Activated CD4-positive, alpha-beta T cell treated with anti-CD3 and anti-CD28 coated beads for 1 hour (primary cell): ENCODE data around the gene SCG5.
"Not testable (repeated sequence)": the region's sequence is repeated elsewhere in the genome, so short reads cannot be mapped to it uniquely, and the experiment has no call there.

Experiments used
- DNase-seq: peaks from one replicate; pipeline ENCODE4 v3.0.0-alpha.2; 2020

SCG5 gene, protein sequence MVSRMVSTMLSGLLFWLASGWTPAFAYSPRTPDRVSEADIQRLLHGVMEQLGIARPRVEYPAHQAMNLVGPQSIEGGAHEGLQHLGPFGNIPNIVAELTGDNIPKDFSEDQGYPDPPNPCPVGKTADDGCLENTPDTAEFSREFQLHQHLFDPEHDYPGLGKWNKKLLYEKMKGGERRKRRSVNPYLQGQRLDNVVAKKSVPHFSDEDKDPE

GRCh38 chr15:32641517-32642059 is at the start of gene SCG5:
TSS of gene SCG5 (plus strand) at chr15:32641710. CDS start at chr15:32643593, 1,883 bp downstream.
- DNase-seq = no peak

DNA sequence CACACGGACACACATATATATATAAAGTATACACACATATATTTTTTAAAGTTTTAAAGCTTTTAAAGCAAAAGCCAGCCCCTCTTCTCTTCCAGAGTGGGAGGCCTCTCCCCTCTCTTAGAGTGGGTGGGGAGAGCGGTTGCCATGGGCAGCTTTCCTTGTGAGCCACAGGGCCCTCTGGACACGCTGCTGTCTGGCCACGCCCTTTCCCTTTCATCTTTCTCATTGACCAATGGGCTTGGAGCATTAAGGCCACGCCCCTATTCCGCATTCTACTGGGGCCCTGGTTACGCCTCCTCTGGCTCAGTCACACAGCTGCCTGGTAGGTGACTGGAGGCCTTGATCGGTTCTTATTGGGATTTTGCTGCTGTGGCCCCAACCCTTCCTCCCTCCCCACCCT is 48.4 kb upstream of the SCG5 start, which contains the start of gene GOLGA8N:
Gene GOLGA8N, plus strand, starts transcription at position 306 of the 400 bp plus-strand sequence.
- DNase-seq = not testable (repeated sequence)

DNA sequence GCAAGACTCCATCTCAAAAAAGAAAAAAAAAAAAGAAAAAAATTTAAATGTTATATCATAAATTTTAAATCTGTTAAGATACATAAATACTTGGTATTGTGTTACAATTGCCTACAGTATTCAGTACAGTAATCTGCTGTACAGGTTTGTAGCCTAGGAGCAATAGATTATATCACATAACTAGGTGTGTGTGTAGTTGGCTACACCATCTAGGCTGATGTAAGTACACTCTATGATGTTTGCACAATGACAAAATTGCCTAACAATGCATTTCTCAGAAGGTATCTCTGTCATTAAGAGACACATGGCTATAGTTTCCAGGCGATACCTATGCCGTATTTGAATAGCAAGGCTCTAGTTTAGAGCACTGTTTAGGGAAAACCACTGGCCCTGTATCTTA is 32.0 kb upstream of the SCG5 start:
- not testable (repeated sequence) for DNase-seq

GRCh38 chr15:32610719-32611118 is 30.8 kb upstream of the SCG5 start:
- not testable (repeated sequence) for DNase-seq

GRCh38 chr15:32614712-32615050 is 26.8 kb upstream of the SCG5 start:
- not testable (repeated sequence) for DNase-seq

DNA sequence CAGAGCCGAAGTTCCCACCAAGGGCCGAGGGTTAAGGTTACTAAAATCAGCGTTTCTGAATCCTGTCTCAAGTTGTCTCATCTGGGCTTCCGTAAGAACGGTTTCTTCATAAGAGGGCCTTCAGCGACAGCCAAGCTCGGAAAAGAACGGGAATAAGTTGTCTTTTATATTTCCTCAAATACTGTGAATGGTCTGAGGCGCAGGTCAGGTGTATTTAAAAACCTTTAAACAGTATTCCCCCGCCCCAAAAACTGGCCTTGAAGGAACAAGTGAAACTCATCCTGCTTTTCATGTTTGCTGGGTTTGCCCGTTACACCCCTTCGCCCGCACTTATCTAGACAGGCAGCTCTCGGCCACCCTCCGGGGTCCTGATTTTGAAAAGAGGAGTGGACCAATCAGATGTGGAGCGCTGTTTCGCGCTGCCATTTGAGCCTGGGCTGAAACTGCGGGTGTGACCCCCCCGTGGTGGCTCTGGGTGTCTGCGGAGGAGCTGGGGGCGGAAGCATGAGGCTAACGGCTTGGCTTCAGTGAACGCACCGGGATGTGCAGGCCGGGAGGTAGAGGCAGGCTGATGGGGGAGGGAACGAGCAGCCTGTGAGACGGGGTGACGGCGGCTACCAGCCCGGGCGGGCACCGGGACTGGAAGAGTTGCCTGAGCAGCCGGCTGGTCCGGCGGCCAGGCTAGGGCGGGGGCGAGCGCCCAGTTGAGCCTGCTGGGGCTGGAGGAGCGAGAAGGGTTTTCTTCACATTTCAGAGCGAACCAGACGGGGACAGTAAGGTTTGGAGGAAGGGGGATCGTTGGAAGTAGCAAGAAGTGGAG is 26.2 kb upstream of the SCG5 start, which contains the start of gene ARHGAP11A:
Gene ARHGAP11A, plus strand, starts transcription at position 454 of the 820 bp plus-strand sequence. CDS start 708 bp downstream, outside the sequence.
- DNase-seq = peak; percentile 71

DNA sequence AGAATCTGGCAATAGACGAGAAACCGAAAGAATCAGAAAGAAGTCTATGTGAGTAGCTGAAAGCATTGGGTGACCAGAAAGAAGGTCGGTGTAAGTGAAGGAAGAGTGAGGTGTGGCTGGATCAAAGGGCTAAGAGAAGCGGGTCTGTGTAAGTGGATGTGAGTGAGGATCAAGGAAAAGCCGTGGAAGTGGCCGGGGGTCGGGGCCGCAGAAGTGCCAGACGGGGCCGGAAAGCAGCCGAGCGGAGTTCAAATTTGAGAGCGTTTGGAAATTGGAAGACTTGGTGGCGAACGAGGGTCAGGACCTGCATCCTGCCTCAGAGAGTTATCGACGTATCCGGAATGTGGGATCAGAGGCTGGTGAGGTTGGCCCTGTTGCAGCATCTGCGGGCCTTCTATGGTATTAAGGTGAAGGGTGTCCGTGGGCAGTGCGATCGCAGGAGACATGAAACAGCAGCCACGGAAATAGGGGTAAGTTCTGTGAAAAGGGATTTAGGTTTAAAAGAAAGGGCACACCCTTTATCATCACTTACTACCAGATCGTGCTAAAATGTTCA is 25.6 kb upstream of the SCG5 start:
- not testable (repeated sequence) for DNase-seq

GRCh38 chr15:32636410-32636809 is 5.1 kb upstream of the SCG5 start:
- no peak for DNase-seq

- DNase-seq = no peak
These were observed 4.5 kb upstream of the SCG5 start for GRCh38 chr15:32636908-32637567.

GRCh38 chr15:32637704-32638103 is 3.8 kb upstream of the SCG5 start:
- DNase-seq = no peak

DNA sequence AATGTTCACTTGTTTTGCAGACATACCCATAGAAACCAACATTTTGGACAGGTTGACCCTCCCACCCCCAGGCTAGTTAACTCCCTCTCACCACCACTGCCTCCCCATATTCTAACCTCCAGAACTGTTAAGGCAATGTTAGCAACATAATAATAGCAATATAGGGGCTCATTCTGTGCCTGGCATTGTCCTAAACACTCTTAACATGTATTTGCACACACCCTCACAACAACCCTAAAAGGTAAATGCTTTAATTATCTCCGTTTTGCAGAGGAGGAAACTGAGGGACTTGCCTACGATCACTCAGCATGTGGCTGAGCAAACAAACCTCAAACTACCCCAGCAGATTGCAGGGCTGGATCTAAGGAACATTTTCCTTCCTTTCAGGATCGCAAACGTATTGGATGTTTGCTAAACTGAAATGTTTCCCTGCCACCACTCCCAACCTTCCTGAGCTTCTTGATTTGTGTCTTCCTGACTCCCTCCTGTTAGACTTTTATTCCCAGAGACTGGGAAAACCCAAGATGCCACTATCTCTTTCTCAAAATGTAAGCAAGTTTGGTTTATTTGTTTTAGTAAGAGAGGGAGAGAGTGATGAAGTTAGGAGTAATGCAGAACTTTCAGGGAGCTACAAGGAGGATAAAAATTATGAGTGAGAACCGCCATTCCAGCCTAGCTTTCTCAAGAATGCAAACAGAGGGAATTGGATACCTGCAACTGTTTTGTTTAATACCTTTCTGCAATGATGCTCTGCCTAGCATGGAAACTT is 1.3 kb downstream of the SCG5 start:
- DNase-seq = no peak

DNA sequence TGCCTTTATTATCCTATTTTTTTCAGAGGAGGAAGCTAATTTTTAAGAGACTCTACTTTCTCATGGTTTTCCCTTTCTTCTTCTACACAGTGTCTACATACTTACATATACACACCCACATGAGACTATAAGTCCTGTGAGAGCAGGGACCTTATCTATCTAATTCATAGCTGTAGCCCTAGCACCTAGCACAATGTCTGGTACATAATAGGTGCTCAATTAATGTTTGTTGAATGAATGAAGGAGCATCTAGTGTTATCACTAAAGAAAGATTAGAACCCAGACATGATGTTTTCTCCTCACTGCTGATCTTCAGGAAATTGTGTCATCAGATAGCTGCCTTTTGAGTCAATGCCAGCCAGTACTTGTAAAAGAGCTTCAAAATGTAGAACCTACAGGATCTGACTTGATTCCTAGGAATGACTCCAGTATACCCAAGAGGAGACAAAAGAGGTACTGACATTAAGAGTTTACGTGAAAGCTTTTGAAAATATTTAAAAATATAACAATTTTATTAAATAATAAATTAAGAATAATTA is 2.5 kb downstream of the SCG5 start:
- DNase-seq = no peak

DNA sequence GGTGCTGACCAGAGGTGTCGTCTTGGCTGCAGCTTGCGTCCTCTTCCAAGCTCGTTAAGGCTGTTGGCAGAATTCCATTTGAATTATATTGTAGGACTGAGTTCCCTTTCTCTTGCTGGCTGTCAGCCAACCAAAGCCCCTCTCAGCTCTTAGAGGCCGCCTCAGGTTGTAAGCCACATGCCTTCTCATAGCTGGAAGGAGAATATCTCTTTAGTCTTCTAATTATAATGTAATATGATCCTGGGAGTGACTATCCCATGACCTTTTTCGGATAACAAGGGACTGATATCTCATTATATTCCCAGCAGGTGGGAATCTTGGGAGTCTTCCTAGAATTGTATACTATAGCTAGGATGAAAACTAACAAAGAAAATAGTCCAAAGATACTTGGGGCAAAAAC is 4.8 kb downstream of the SCG5 start:
- no peak for DNase-seq

GRCh38 chr15:32649342-32649741 is 7.8 kb downstream of the SCG5 start:
- DNase-seq = no peak

- no peak for DNase-seq
These were observed 9.8 kb downstream of the SCG5 start for GRCh38 chr15:32651229-32651837.

DNA sequence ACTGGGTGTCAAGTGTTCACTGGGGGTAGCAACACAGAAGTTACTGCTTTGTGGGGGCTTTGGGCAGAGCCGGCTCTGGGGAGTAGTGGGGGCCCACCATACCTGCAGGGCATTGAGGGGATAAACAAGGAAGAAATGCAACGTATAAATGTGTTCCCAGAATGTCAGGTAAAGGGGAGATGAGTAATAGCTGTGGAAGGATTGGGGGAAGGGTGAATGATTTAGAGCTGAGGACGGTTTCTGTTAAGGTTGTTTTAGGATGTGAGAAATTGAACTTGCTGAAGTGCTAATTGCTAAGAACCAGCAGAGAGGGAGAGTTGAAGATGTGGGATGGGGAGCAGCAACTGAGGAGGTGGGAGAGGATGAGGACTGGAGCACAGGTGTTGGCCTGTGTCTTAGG is 10.7 kb downstream of the SCG5 start:
- DNase-seq = no peak

DNA sequence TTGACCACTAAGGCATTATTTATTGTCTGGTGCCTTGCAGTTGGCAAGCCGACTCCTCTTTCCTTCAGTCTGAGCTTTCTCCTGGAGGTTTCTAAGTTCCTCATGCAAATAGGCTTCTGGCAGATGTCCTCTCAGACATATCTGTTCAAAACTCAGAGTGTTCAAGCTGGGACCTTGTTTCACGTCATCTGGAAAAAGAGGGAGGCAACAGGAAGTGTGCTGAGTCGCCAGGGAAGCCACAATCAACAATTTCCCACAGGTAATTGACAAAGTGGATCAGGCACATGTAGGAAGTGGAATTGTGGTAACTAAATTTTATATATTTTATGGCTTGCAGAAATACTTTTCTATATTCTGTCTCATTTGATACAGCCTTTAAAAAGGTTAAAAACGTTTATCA is 14.6 kb downstream of the SCG5 start:
- no peak for DNase-seq

DNA sequence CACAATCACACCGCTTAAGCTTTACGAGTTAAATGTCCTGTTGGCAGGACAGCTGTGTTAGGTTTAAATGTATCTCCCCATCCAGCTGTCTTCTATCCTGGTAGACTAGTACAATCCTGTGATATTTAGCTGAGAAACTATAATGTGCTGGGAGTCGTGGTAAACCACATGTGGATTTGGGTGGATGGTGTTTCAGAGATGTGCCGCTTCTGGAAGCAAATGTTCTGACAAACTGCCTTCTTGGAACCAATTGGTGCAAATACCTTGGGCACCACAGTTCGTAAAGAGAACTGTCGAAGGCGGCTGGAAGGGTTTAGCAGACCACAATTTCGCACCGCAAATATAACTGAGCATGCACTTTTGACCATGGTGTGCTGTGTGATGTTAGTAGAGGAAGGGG is 15.0 kb downstream of the SCG5 start:
- DNase-seq = no peak

GRCh38 chr15:32657198-32657883 is 15.8 kb downstream of the SCG5 start:
- DNase-seq = no peak

GRCh38 chr15:32657941-32658340 is 16.4 kb downstream of the SCG5 start:
- DNase-seq = no peak
